ENCODE measurements around the gene ARMH3.
A peak's percentile ranks its signal among the peaks of the same experiment; 100 is the strongest.
"Not testable (repeated sequence)": the region's sequence is repeated elsewhere in the genome, so short reads cannot be mapped to it uniquely, and the experiment has no call there.

ARMH3 gene

DNA sequence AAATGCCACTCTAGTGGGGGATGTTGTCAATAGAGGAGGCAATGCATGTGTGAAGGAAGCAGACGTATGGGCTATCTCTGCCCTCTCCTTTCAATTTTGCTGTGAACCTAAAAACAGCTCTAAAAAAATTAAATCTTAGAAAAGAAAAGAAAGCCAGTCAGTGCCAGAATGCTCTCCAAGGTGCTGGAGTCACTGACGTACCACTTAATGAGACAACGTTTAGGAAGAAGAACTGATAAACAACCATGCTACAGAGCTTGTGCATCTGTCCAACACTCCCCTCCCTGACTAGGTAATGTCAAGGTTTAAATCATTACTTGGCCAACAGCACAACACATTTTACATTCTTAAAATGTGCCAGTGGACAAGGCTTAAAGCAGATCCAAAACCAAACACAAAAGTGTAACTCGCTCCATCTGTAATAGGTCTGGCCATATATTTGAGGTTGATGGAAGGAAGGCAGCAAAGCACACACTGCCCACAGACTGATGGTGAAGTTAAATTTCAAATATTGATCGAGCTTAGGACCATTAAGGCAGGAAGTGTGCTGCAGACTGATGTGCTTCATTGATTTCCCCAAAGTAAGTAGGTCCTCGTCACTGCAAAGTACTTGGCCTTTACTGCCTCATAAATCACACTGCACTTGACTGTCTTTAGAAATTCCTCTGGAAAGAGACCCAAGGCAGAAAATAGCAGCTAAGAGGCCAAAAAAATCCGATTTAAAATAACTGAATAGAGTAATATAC is 15.5 kb downstream of the ARMH3 start:
- DNase-seq: no peak

DNA sequence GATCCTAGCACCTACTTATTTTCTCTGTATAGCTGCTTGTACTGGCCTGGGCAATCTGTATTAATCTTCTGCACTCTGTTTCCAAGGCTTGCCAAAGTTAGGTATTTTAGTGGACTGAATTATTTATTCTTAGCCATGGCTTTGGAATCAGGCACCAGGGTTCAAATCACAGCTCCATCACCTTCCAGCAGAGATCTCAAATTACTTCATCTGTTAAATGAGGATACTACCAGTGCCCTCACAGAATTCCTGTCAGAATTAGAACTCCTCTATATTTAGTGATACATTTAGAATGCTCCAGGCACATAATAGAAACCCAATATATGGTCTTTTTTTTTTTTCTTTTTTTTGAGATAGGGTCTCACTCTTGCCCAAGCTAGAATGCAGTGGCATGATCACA is 17.6 kb downstream of the ARMH3 start:
- DNase-seq: no peak

DNA sequence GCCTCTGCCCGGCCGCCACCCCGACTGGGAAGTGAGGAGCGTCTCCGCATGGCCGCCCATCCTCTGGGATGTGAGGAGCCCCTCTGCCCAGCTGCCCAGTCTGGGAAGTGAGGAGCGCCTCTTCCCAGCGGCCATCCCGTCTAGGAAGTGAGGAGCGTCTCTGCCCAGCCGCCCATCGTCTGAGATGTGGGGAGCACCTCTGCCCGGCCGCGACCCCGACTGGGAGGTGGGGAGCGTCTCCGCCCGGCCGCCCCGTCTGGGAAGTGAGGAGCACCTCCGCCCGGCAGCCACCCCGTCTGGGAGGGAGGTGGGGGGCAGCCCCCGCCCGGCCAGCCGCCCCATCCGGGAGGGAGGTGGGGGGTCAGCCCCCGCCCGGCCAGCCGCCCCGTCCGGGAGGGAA is 20.2 kb downstream of the ARMH3 start:
- not testable (repeated sequence) for DNase-seq

DNA sequence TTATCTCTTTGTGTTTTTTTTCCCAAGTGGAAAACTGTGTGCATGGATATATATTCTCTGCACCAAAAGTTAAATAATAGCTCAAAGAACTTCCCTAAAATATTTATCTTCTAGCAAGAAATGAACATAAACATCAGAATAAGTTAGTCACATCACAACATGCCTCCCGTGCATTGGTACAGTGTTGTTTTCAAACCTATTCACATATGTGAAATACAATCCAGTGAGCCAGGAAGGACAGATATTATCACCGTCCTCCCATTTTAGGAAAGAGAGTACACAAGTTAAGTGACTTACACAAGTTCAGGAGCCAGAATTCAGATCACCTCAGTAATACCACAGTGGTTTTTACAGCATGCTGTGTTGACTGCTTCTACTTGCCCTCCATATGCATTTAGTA is 22.2 kb downstream of the ARMH3 start:
- no peak for DNase-seq

DNA sequence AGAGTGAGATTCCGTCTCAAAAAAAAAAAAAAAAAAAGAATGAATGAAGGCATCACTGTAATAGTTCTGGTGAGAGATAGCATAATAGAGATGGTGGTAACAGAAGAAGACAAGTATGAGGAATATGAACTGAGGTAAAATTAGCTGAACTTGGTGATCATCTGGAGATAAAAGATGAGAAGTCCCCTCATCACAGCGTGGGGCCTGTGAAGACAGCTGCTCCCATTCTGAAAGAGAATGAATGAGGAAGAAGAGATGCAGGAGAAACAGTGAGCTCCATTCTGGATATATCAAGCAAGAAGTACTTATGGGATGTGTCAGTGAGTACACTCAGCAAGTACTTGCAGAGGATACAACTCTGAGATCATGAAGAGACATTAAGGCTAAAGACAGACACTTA is 28.7 kb downstream of the ARMH3 start:
- DNase-seq: no peak

DNA sequence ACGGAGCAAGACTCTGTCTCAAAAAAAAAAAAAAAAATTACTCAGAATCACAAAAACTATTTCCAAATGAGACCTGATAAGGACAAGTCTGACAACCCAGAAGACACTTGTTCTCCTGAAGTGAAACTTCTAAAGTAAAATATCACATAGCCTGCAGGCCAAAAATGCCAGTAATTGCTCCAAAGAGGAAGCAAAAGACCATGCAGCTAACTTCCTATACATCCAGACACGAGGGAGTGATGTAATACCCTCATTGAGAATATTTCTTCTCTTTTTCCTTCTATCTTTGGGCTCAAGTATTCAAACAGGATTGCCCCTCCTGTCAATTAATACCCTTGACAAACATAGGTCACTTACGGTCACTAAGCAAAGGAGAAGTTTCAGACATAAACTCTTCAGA is 31.2 kb downstream of the ARMH3 start:
- DNase-seq: no peak

DNA sequence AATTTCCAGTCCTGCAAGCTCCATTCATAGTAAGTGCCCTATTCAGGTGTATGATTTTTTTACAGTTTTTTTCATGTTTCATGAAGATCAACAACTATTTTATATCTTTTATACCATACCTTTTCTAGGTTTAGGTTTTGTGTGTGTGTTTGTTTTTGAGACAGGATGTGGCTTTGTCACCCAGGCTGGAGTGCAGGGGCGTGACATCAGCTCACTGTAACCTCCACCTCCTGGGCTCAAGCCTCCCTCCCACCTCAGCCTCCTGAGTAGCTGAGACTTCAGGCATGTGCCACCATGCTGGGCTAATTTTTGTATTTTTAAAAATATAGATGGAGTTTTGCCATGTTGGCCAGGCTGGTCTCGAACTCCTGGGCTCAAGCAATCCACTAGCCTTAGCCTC is 35.0 kb downstream of the ARMH3 start:
- DNase-seq: no peak

DNA sequence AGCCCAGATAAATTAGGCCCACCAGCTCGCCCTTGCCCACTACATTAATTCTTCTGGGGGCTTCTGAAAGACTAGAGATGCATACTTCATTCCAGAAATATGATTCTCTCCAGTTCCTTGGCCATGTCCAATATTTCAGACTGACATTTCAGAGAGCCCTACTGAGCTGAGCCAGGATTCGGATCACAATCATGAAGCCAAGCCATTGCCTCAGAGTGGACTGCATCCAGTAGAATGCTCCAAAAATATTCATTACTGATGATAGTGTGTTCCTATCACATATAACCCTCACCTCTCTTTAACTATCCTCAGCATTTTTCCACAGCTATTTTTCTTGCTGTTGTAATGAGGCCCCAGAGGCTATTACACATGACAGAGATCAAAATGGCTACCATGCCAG is 38.7 kb downstream of the ARMH3 start:
- DNase-seq: no peak

DNA sequence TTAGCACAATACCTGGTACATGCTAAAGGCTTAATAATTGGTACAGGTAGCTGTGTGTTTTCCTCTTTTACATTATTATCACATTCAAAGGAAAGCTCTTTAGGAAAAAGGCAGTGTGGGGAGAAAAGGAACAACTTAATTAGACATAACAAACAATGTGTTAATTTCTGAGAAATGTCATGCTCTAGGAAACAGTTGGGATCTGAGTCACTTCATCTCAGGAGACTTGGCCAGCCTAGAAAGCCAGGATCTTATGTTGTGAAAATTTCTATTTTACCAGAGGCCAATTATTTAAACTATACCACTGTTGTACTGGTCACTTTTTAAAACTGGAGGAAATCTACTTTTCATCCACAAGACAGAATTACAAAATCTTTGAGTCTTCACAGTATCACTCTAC is 39.6 kb downstream of the ARMH3 start:
- no peak for DNase-seq

DNA sequence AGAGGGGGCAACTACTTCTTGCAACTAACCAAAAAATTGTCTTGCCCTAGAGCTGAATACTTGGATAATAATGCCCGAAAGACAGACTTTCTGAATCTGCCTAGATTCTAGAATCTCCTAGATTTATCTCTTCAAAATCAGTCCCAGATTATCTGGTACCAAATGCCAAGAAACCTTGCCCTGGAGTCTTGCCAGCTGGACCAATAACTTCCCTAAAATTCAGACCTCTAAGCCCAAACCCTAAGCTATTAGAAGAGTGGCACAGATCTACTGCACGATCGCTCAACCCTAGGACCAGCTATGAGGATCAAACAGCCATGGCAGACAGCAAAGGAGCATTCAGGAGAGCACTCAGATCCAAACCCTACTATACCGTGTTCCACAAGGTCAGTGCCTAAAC is 45.0 kb downstream of the ARMH3 start:
- DNase-seq: no peak

DNA sequence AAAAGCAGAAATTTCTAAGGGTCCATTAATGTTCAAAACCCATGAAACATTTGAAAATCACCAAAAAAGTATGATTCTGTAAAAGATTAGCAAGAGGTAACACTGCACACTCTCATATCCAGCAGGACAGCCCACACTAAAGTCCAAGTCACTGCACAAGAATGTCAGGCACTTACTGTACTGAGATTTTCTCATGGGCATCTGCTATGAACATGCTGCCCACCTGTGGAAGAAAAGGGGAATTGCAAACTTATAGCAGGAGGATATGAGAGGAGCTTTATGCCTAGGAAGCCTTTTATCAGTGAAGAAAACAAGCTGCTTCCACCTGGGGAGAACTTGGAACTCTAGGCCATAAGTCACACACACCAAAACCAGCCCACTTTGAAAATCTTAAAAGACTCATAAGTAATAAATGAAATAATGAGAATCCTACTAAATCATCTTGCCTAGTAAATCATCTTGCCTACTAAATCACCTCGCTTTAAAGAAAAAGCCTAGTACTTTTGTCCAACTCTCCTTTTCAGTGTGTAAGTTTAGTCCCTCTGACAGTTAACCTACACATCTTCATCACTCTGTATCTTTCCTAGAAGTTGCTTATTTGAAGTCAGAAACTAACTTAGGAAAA is 46.1 kb downstream of the ARMH3 start:
- DNase-seq: peak; percentile 58

DNA sequence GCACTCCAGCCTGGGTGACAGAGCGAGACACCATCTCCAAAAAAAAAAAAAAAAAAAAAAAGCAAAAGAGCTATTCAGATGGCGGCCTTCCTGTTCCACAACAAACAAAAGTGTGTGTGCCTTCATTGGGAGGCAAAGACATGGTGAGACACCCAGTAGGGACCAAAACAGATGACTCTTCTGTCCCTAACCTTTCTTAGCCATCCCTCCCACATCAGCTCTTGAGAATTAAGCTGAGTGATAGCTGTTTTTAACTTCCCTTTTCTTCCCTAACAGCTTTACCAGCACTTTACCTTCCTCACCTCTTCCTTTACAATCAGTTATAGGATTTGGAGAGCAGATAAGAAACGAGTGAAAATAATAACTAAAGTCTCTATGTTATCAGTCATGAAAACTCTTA is 48.2 kb downstream of the ARMH3 start:
- DNase-seq: no peak

DNA sequence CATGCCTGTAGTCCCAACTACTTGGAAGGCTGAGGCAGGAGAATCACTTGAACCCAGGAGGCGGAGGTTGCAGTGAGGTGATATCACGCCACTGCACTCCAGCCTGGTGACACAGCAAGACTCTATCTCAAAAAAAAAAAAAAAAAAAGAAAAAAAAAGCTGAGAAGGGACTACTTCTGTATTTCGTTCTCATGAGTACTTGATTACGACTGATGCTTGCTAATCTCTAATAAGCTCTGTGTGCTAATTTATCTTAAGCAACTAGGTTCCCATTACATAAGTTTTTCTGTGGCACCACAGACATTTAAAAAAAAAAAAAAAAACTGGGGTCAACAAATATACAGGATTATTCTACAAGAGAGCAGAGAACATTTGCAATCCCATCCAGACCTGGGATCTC is 48.9 kb downstream of the ARMH3 start:
- DNase-seq: not testable (repeated sequence)

DNA sequence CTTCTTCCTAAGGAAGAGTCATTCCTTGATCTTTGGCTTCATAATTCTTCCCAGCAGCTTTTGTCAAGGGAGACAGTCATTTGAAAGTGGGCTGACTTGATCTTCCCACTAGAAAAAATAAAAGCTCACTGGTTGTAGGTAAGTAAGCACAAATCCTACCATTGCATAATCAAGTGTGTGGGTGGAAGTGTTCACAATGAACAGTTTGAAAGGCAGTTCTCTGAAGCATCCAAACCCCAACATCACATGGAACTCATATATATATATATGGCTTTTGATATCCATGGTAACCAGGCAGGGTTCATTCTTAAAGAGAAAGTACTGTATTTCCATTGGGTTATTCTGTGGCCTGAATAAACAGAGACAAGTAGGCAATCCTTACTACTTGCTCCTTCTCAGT is 51.6 kb downstream of the ARMH3 start:
- peak; percentile 25 for DNase-seq

DNA sequence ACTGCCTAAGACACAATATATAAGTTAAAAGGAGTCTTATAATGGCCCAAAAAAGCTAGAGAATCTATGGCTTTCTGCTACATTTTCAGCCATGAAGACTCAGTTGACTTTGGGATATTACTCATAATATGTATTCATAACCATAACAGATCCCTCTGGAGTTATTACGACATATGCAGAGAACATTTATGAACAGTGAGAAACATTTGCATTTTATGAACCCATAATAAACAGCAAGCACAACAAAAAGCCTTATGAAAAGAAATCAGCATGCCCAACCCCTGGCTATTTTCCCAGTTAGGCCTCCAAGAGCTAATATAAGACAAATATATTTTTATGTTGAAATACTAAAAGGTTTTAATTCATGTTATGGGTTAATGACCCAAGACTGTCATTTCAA is 52.4 kb downstream of the ARMH3 start:
- peak; percentile 56 for DNase-seq

DNA sequence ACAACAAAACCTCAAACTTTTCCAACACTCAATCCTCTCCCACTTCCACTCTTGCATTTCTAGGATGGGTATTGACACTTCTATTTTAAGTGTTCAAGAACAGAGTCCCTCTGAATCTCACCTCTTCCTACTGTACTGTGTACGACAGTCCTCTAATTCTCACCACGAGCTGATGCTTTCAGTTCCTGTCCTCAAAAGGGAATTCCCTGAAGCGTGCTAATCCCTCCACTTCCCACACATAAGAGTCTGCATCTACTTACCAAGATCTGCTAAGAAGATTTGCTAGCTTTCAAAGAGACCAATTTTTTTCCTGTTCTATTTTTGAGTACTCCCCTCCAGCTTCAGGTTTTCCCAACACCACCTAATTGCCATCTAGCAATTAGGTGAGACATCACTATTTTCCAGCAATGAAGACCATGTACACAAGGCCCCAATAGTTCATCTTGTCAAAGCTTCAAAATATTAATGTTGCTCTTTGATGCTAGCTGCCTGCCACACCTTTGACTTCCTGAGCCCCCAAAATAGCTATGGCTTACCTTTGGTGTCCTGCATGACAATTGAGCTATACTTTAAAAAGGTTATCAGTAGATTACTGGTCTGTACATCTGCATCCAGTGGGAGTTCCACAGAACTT is 54.4 kb downstream of the ARMH3 start:
- no peak for DNase-seq

DNA sequence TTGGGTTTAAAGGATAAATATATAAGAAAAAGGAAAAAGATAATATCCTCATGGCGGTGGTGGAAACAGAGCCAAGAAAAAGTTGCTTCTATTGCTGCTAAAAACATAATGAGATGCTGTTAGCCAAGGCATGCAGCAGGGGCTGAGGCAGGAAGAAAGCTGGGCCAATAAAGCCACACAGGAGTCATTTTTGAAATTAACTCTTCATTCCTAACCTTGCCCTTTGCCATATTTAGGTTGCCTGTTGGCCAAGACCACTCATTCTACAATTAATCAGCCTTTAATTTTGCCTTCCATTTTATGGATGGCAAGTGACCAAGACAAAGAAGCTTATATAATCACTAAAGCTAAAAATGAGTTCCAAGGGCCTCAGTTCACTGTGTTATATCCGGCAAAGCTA is 58.2 kb downstream of the ARMH3 start:
- no peak for DNase-seq

DNA sequence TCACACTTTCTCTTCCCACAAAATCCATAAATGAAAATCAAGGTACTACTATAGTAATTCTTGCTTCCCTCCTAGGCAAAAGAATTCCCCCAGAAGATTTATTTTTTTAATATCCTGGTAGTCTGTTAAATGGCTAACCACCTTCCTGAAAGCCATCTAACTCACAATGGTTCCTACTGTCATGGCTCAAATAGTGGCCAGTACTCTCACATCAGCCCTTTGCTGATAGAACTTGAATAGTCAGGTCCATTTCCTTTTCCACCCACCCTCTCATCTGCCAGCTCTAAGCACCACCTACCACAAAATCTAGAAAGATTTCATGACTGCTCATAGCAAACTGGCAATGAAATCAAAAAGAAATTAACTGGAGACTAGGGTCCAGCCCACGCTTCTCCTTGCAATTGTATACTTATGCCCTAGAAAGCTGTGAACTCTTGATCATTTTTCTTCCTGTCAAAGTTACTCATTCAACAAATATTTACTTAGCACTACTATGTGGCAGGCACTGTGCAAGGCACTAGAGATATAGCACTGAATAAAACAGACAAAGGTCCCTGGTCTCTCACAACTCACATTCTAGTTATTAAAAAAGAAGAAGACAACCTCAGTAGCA is 60.4 kb downstream of the ARMH3 start:
- DNase-seq: no peak

DNA sequence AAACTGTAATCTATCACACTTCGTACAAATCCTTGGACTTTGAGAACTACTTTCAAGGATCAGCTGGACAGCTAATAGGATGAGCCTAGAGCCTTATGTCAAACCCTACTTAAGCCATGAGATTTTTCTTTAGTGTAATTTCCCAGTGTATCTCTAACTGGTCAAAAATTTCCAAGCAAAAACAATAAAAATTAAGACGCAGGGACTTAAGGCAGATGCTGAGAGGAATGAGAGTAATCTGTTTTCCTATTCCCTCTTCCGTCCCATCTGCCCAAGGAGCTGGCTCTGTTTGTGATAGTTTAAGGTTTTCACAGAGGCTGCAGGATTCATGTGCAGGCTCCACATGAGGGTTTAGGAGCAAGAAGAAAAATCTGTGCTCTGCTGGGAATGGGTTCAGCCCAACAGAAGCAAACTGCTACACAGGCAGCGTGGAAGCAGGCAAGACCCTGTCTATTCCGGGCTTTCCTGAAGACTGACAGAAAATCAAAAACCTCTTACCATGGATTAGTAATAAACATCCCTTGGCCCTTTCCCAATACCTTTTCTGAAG is 62.2 kb downstream of the ARMH3 start:
- DNase-seq: no peak

DNA sequence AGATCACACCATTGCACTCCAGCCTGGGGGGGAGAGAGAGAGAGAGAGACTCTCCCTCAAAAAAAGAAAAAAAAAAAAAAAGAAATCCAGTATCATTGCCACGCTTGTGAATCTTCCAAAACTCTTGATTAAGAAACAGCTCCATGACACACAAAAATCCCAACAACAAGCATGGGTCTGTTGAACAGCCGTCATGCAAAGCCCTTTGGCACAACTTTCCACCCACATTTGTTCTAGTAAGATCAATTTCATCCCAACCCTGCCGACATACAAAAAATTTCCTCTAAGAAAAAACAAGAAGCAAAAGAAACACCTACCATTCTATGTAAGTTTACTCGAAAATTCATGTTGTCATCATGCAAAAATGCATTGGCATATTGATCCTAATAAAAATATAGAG is 62.8 kb downstream of the ARMH3 start:
- no peak for DNase-seq

DNA sequence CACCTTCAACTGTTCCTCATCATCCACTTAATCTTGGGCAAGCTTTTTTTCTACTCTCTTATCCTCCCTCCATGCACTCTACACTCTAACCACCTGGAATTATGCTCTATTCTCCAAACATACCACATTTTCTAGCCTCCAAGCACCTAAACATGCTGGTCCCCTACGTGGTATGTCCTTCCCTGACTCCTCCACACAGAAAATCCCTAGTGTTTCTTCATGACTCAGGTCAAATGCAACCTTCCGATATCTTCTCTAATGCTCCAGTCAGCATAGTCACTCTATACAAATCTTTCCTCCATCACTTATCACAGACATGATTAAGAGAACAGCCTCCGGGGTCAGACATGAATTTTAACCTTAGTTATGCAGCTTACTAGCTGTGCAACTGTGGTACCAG is 68.8 kb downstream of the ARMH3 start:
- DNase-seq: no peak

DNA sequence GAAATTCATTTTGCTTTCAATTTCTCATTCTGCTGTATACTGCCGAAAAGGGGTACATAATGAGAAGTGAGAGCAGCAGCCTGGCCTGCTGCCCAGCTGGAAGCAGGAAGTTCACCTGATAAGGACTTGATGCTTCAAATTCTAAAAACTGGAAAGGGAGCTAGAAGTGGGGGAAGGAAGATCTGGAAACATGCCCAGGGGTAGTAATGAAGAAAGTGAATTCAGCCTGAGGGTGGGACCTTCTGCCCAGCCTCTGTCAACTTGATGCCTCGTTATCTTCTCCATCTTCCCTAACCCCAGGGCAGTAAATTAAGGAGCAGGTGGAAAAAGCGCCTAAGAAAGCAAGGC is 69.4 kb downstream of the ARMH3 start:
- DNase-seq: no peak

DNA sequence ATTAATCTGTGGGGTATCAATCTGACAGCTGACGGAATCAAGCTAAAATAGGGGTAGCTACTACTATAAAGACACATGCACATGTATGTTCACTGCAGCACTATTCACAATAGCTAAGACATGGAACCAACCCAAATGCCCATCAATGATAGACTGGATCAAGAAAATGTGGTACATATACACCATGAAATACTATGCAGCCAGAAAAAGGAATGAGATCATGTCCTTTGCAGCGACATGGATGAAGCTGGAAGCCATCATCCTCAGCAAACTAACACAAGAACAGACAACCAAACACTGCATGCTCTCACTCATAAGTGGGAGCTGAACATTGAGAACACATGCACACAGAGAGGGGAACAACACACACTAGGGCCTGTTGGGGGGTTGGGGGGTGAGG is 75.3 kb downstream of the ARMH3 start:
- not testable (repeated sequence) for DNase-seq

Data from NCI-H2227 treated with DMSO at 0.1 percent for 48 hours (cell line).